SK-N-SH treated with all-trans-retinoic acid at 6 μM for 48 hours (cell line): ENCODE results near the gene TGFB2.

Experiments used
- ATAC-seq: fragments of 200-7000 bp; cut with Tn5 transposase; 3 replicates; pipeline ENCODE4 v1.9.1; 2020; ENCODE audit warnings: mild to moderate bottlenecking, moderate library complexity
- ARNTL ChIP-seq: fragments of 450-650 bp; formaldehyde crosslinking; IDR thresholded peaks from 2 replicates; pipeline ENCODE4 v1.5.0; 2020; ENCODE audit warnings: low read depth, mild to moderate bottlenecking, moderate library complexity, borderline replicate concordance
- BACH2 ChIP-seq: fragments of 250-450 bp; sonication (Bioruptor Pico); IDR thresholded peaks from 2 replicates; pipeline ENCODE4 v1.9.0; 2021; ENCODE audit warnings: mild to moderate bottlenecking, borderline replicate concordance
- CREB5 ChIP-seq: fragments of 250-450 bp; sonication (Bioruptor Pico); IDR thresholded peaks from 2 replicates; pipeline ENCODE4 v1.5.1; 2020; ENCODE audit warnings: low read depth, mild to moderate bottlenecking, moderate library complexity
- CSDC2 ChIP-seq: fragments of 250-450 bp; sonication (Bioruptor Pico); IDR thresholded peaks from 2 replicates; pipeline ENCODE4 v1.5.0; 2020; ENCODE audit warnings: mild to moderate bottlenecking, moderate library complexity
- CSRNP3 ChIP-seq: fragments of 250-450 bp; sonication (Bioruptor Pico); IDR thresholded peaks from 2 replicates; pipeline ENCODE4 v1.5.1; 2021; ENCODE audit warnings: mild to moderate bottlenecking, moderate library complexity
- ESRRG ChIP-seq: fragments of 250-450 bp; sonication (Bioruptor Pico); IDR thresholded peaks from 2 replicates; pipeline ENCODE4 v1.6.1; 2021; ENCODE audit warnings: mild to moderate bottlenecking
- GLIS3 ChIP-seq: fragments of 250-450 bp; sonication (Bioruptor Pico); IDR thresholded peaks from 2 replicates; pipeline ENCODE4 v1.5.0; 2020; ENCODE audit warnings: mild to moderate bottlenecking, moderate library complexity
- ISL1 ChIP-seq: fragments of 250-450 bp; sonication (Bioruptor Pico); IDR thresholded peaks from 2 replicates; pipeline ENCODE4 v2.1.2; 2022; ENCODE audit warnings: mild to moderate bottlenecking, moderate library complexity
- OSR1 ChIP-seq: fragments of 250-450 bp; sonication (Bioruptor Pico); IDR thresholded peaks from 2 replicates; pipeline ENCODE4 v1.8.0; 2022; ENCODE audit warnings: moderate library complexity, mild to moderate bottlenecking, inconsistent platforms
- PATZ1 ChIP-seq: fragments of 250-450 bp; sonication (Bioruptor Pico); IDR thresholded peaks from 2 replicates; pipeline ENCODE4 v1.8.0; 2020; ENCODE audit warnings: mild to moderate bottlenecking, moderate library complexity, borderline replicate concordance
- POU6F1 ChIP-seq: fragments of 250-450 bp; sonication (Bioruptor Pico); IDR thresholded peaks from 2 replicates; pipeline ENCODE4 v1.8.0; 2021; ENCODE audit warnings: low read depth, mild to moderate bottlenecking, moderate library complexity, borderline replicate concordance
- PPARA ChIP-seq: fragments of 250-450 bp; sonication (Bioruptor Pico); IDR thresholded peaks from 2 replicates; pipeline ENCODE4 v1.5.0; 2020; ENCODE audit warnings: mild to moderate bottlenecking, borderline replicate concordance
- RARB ChIP-seq: fragments of 250-450 bp; sonication (Bioruptor Pico); IDR thresholded peaks from 2 replicates; pipeline ENCODE4 v1.8.0; 2021; ENCODE audit warnings: mild to moderate bottlenecking, moderate library complexity
- SNAI2 ChIP-seq: fragments of 250-450 bp; sonication (Bioruptor Pico); IDR thresholded peaks from 2 replicates; pipeline ENCODE4 v1.5.0; 2020; ENCODE audit warnings: mild to moderate bottlenecking, moderate library complexity
- TOX ChIP-seq: fragments of 250-450 bp; sonication (Bioruptor Pico); IDR thresholded peaks from 2 replicates; pipeline ENCODE4 v1.8.0; 2021; ENCODE audit warnings: mild to moderate bottlenecking, moderate library complexity, borderline replicate concordance
- ZC3H10 ChIP-seq: fragments of 250-450 bp; sonication (Bioruptor Pico); IDR thresholded peaks from 2 replicates; pipeline ENCODE4 v1.5.1; 2021; ENCODE audit warnings: mild to moderate bottlenecking, moderate library complexity
- ZNF565 ChIP-seq: fragments of 450-650 bp; formaldehyde crosslinking; conservative IDR thresholded peaks from 2 replicates; pipeline ENCODE4 v1.5.0; 2020; ENCODE audit warnings: low read depth, mild to moderate bottlenecking, moderate library complexity
- ZNF70 ChIP-seq: fragments of 450-650 bp; formaldehyde crosslinking; IDR thresholded peaks from 2 replicates; pipeline ENCODE4 v1.5.0; 2020; ENCODE audit warnings: mild to moderate bottlenecking, moderate library complexity
- ZNF8 ChIP-seq: fragments of 450-650 bp; formaldehyde crosslinking; IDR thresholded peaks from 2 replicates; pipeline ENCODE4 v1.5.0; 2020; ENCODE audit warnings: mild to moderate bottlenecking, moderate library complexity

The TGFB2 gene

GRCh38 chr1:218347723-218348627, 2.8 kb downstream of the TGFB2 start (continued):
- TF ChIP-seq CSRNP3 (CRISPR knock-in tag) (no peak), ZC3H10 (no peak), PATZ1 (CRISPR knock-in tag) (no peak)

- no peak for TF ChIP-seq BACH2 (CRISPR knock-in tag)
- no peak for TF ChIP-seq RARB
- no peak for TF ChIP-seq CREB5 (CRISPR knock-in tag)
- TF ChIP-seq PPARA, result no peak
- no peak for TF ChIP-seq PATZ1 (CRISPR knock-in tag)
- no peak for TF ChIP-seq ARNTL (CRISPR knock-in tag)
- no peak for TF ChIP-seq ZNF8 (CRISPR knock-in tag)
- TF ChIP-seq GLIS3 (CRISPR knock-in tag), result 0 out of 2 replicates have a peak, but pooled peaks have one; percentile 2
- ATAC-seq, result no peak
Measured at GRCh38 chr1:218348628-218349071, 3.5 kb downstream of the TGFB2 start.

GRCh38 chr1:218349348-218350034, 4.4 kb downstream of the TGFB2 start:
- no peak for ATAC-seq
- TF ChIP-seq OSR1 (CRISPR knock-in tag), result no peak
- TF ChIP-seq ISL1, result peak; percentile 56; the same call in 1 of the 2 replicates
- TF ChIP-seq PATZ1 (CRISPR knock-in tag), result peak; percentile 7; the same call in 1 of the 2 replicates

- TF ChIP-seq ESRRG (no peak), CSDC2 (CRISPR knock-in tag) (0 out of 2 replicates have a peak, but pooled peaks have one; percentile 26)
- ATAC-seq, result no peak
Measured at GRCh38 chr1:218350035-218350525, 4.9 kb downstream of the TGFB2 start.

GRCh38 chr1:218350801-218351266, 5.7 kb downstream of the TGFB2 start:
- TF ChIP-seq ISL1 (no peak), ZNF70 (CRISPR knock-in tag) (no peak), ZC3H10 (no peak), PPARA (no peak), ZNF565 (CRISPR knock-in tag) (no peak), BACH2 (CRISPR knock-in tag) (no peak), RARB (no peak), ZNF8 (CRISPR knock-in tag) (no peak), ESRRG (no peak), ARNTL (CRISPR knock-in tag) (no peak), CREB5 (CRISPR knock-in tag) (no peak), SNAI2 (no peak), OSR1 (CRISPR knock-in tag) (no peak), POU6F1 (CRISPR knock-in tag) (no peak), TOX (CRISPR knock-in tag) (no peak), GLIS3 (CRISPR knock-in tag) (no peak)
- peak; percentile 17; the same call in 2 of the 3 replicates for ATAC-seq
